ENCODE results near the gene FSD1L. TPM values are rescaled to one million over a fixed set of nuclear protein-coding genes. Genes with fewer than 3 reads are reported as not detected.

The FSD1L gene
- total and polyA plus RNA-seq, 2 donors (not counting 1 experiment from before 2014, with no cell fraction given) = 0.70 to 15.2 TPM

GRCh38 chr9:105426657-105427056 is 21.2 kb upstream of the FSD1L start:
- DNase-seq = no peak
- Mint-ChIP-seq H3K9me3 (ENCODE audit: insufficient read depth) (no peaks in the 10 kb centered on the region), H3K27me3 (peaks cover 4% of the 10 kb centered on the region), H3K4me3 (no peak overlapping the region), H3K4me1 (peaks cover 2% of the 10 kb centered on the region), H3K27ac (no peak overlapping the region)
- no peak overlapping the region for H3K27ac ChIP-seq (ENCODE audit: low read length in 2 of 2)
- no peaks in the 10 kb centered on the region for H3K36me3 ChIP-seq (replicated peaks in 1 of 2; ENCODE audit: control extremely low read depth in 1 of 2, control insufficient read depth in 1 of 2, extremely low read depth in 1 of 2, insufficient read depth in 2 of 2, low read length in 1 of 2)
- no peaks in the 10 kb centered on the region for H3K4me1 ChIP-seq (ENCODE audit: control insufficient read depth in 2 of 2, insufficient read depth in 2 of 2, low read length in 2 of 2)
- no peak overlapping the region for H2AFZ ChIP-seq (ENCODE audit: insufficient read depth, low read depth, low read length, poor library complexity, severe bottlenecking)
- ChIA-PET CTCF (interaction anchor here (1.3 kb wide), 1 partner anchor 292 kb away, joined by 3 read pairs; no protein-coding TSS in a partner anchor), POLR2A (interaction anchor here (0.7 kb wide), 1 partner anchor 572 kb away, joined by 5 read pairs; no protein-coding TSS in a partner anchor)
- H3K79me2 ChIP-seq (ENCODE audit: control insufficient read depth, insufficient read depth, low read length) = no peaks in the 10 kb centered on the region
- no peaks in the 10 kb centered on the region for H4K20me1 ChIP-seq (ENCODE audit: control insufficient read depth, insufficient read depth, low read length, poor library complexity, severe bottlenecking)
- no peak overlapping the region for H3K4me3 ChIP-seq (ENCODE audit: control extremely low read depth in 1 of 5, extremely low read depth in 1 of 5, insufficient read depth in 1 of 5, low read depth in 2 of 5, low read length in 4 of 5)
- H3K27me3 ChIP-seq (replicated peaks in 1 of 4; ENCODE audit: control extremely low read depth in 1 of 4, control insufficient read depth in 3 of 4, insufficient read depth in 4 of 4, low read length in 3 of 4) = no peaks in the 10 kb centered on the region
- no peak for ATAC-seq (ENCODE audit: low read depth)
- TF ChIP-seq CTCF (IDR thresholded peaks at IDR 0.05) (no peak), EZH2 (IDR thresholded peaks at IDR 0.05; ENCODE audit: borderline replicate concordance, insufficient read depth, low read depth, low read length, poor library complexity, severe bottlenecking) (no peak)
- intact Hi-C loops (cut with micrococcal nuclease) = loop anchor here (5.0 kb wide), 2 partner anchors 181 to 456 kb away; no protein-coding TSS in a partner anchor
- H3K4me2 ChIP-seq (replicated peaks; ENCODE audit: low read depth, low read length, poor library complexity, severe bottlenecking) = no peak overlapping the region
- H3K9me3 ChIP-seq (ENCODE audit: control extremely low read depth in 1 of 3, control insufficient read depth in 2 of 3, insufficient read depth in 1 of 3, low read length in 2 of 3) = no peaks in the 10 kb centered on the region
- no peak overlapping the region for H3K9ac ChIP-seq (ENCODE audit: low read length)
- 93% methylated on average over 3 of the region's 3 CpGs for WGBS (ENCODE audit: insufficient coverage)

- ATAC-seq (ENCODE audit: low read depth) = no peak
- 94% methylated on average over 8 of the region's 9 CpGs for WGBS (ENCODE audit: insufficient coverage)
- Histone ChIP-seq H3K36me3 (replicated peaks in 1 of 2; ENCODE audit: control extremely low read depth in 1 of 2, control insufficient read depth in 1 of 2, extremely low read depth in 1 of 2, insufficient read depth in 2 of 2, low read length in 1 of 2) (no peaks in the 10 kb centered on the region), H3K9ac (ENCODE audit: low read length) (no peak overlapping the region), H4K20me1 (ENCODE audit: control insufficient read depth, insufficient read depth, low read length, poor library complexity, severe bottlenecking) (no peaks in the 10 kb centered on the region), H3K9me3 (ENCODE audit: control extremely low read depth in 1 of 3, control insufficient read depth in 2 of 3, insufficient read depth in 1 of 3, low read length in 2 of 3) (no peaks in the 10 kb centered on the region), H2AFZ (ENCODE audit: insufficient read depth, low read depth, low read length, poor library complexity, severe bottlenecking) (no peak overlapping the region), H3K4me2 (replicated peaks; ENCODE audit: low read depth, low read length, poor library complexity, severe bottlenecking) (no peak overlapping the region), H3K27me3 (replicated peaks in 1 of 4; ENCODE audit: control extremely low read depth in 1 of 4, control insufficient read depth in 3 of 4, insufficient read depth in 4 of 4, low read length in 3 of 4) (no peaks in the 10 kb centered on the region), H3K27ac (ENCODE audit: low read length in 2 of 2) (no peak overlapping the region), H3K79me2 (ENCODE audit: control insufficient read depth, insufficient read depth, low read length) (no peaks in the 10 kb centered on the region), H3K4me1 (ENCODE audit: control insufficient read depth in 2 of 2, insufficient read depth in 2 of 2, low read length in 2 of 2) (no peaks in the 10 kb centered on the region), H3K4me3 (ENCODE audit: control extremely low read depth in 1 of 5, extremely low read depth in 1 of 5, insufficient read depth in 1 of 5, low read depth in 2 of 5, low read length in 4 of 5) (no peak overlapping the region)
- Mint-ChIP-seq H3K9me3 (ENCODE audit: insufficient read depth) (no peaks in the 10 kb centered on the region), H3K4me3 (no peak overlapping the region), H3K27me3 (peaks cover 4% of the 10 kb centered on the region), H3K4me1 (no peaks in the 10 kb centered on the region), H3K27ac (no peak overlapping the region)
- TF ChIP-seq CTCF (IDR thresholded peaks at IDR 0.05) = no peak
- TF ChIP-seq EZH2 (IDR thresholded peaks at IDR 0.05; ENCODE audit: borderline replicate concordance, insufficient read depth, low read depth, low read length, poor library complexity, severe bottlenecking) = no peak
- POLR2A ChIA-PET = no interaction called here
- no peak for DNase-seq
- intact Hi-C loops (cut with micrococcal nuclease) = no loop called here
- CTCF ChIA-PET = interaction anchor here (0.8 to 1.2 kb wide), 3 partner anchors 16 to 27 kb away, joined by 3 to 6 read pairs (median 4); no protein-coding TSS in a partner anchor
These were observed 16.2 kb upstream of the FSD1L start for GRCh38 chr9:105431424-105432246.
